GM18520 (cell line): ENCODE measurements around the gene GUCA2B.

Experiments used
- ATAC-seq: cut with Tn5 transposase; IDR thresholded peaks from one replicate; pipeline ENCODE4 v1.9.1; 2021; ENCODE audit not compliant: unreplicated experiment

Gene GUCA2B

DNA sequence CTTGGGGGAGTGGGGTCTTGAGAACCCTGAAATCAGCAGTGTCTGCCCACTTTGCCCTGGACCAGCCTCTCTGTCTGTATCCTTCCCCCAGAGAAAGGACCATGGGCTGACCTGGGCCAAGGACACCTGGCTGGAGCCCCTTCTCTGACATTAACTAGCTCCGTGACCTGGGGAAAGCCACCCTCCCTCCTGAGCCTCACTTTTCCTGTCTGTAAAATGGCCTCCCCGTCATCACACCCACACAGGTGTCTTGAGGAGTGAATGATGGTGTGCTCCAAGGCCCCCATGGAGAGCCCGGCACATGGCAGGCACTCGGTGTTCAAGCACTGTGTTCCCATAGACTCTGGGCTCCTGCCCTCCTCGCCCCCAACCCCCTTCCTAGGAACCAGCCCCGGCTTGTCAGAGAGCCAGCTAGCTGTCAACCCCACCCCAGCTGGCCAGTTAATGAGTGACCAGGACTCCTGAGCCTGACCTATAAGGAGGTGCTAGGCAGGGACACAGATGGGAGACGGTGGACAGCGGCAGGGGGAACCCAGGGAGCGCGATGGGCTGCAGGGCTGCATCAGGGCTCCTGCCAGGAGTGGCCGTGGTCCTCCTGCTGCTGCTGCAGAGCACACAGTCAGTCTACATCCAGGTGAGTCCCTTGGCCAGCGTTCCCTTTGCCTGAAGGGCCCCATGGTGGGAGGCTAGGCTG is at the start of gene GUCA2B:
Gene GUCA2B (plus strand): TSS at position 504 of the 694 bp plus-strand sequence. CDS start 41 bp downstream, at position 545.
- ATAC-seq, result no peak

DNA sequence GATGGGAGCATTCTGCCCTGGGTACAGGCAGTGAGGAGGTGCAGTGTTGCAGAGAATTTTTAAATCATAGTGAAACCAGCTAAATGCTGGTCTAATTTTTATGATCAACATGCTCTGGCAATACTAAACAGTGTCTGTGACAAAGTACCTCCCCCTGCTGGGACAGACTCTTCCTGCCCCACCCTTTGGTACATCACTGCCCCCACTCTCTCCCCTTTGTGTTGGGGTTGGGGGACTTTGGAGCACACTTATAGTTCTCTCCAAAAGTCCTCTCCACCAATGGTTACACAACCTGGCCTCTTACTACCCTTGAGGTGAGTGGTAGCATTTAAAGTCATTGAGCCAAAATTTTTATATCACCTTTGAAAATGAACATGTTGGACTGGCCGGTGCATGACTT is 48.2 kb upstream of the GUCA2B start:
- ATAC-seq, result no peak

DNA sequence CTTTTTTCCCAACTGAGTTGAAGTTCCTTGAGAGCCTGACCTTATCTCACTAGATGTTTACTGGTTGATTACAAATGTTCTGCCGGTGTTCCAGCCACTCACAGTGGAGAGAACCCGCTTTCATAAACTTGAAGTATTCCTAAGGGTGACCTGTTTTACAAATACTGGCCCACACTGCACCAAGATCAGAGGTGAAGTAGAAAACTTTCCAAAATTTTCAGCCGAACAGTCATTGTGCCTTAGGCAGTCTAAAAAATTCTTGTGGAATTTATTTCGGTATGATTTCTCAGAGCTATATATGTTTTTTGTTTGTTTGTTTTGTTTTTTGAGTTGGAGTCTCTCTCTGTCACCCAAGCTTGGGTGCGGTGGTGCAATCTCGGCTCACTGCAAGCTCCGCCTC is 44.9 kb upstream of the GUCA2B start:
- ATAC-seq, result no peak

DNA sequence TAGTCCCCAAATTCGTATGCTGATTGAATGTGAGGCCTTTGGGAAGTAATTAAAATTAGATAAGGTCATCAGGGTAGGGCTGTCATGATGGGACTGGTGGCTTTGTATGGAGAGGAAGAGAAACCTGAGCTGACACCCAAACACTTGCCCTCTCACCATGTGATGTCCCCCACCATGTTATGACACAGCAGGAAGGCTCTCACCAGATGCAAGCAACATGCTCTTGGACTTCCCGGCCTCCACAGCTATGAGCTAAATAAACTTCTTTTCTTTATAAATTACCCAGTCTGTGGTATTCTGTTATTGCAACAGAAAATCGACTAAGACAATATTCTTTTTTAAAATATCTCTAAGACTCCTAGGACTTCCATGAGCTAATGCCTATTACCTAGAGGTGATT is 43.6 kb upstream of the GUCA2B start:
- no peak for ATAC-seq

DNA sequence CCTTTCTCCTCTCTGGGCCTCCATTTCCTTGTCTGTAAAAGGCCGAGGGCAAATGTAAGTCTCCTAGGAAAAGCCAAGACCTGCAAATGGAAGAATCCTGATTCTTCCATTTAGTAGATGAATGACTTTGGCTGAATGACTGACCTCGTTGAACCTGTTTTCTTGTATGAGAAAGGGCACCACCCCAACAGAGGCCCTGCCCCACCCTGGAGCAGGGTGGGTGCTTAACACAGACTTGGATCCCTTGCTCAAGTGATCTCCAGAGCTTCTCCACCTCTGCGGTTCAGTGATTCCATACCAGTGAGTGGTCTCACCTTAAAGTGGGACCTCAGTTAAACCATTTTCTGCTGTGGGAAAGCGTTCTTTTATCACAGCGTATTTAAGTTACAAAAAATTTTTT is 39.0 kb upstream of the GUCA2B start:
- ATAC-seq, result no peak

DNA sequence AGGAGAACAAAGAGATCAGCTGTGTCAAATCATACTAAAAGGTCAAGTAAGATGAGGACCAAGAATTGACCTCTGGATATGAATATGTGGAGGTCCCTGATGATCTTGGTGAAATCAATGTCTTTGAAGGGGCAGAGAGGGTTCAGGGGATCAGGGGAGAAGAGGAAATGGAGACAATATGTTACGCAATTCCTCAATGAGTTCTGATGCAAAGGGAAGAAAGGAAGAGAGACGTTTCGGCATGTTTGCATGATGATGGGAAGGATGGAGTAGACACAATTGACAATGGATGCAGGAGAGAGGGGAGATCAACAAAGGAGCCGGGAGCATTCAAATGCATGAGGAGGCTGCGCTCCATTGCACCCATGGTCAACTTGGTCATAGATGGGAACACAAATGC is 36.0 kb upstream of the GUCA2B start:
- ATAC-seq, result no peak

DNA sequence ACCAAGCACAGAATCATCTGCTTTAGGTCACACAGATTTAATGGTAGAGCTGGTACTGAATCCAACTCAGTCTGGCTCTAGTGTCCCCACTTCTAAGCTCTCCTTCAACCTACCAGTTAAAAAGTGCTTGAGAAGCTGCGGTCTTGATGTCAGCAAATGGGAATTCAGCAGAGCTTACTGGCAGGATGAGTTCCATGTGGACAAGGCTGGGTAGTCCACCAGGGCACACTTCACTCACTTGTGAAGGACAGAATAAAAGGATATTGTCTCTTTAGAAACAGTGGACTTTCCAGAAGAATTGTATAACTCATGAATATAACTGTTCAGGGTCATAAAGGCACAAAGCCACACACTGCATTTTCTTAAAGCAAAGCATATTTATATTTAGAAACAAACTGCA is 35.1 kb upstream of the GUCA2B start:
- ATAC-seq, result no peak

DNA sequence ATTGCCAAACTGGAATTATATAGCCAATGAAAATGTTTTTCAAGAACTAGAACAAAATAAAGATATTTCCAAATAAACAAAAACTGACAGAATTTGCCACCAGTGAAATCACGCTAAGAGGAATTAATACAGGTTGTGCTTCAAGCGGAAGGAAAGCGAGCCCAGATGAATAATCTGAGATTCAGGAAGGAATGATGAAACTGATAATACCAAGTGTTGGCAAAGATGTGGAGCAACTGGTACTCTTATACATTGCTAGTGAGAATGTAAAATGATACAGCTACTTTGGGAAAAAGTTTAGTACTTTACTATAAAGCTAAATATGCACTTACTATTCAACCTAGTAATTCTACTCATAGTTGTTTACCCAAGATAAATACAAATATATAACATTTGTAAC is 30.8 kb upstream of the GUCA2B start:
- ATAC-seq, result no peak

DNA sequence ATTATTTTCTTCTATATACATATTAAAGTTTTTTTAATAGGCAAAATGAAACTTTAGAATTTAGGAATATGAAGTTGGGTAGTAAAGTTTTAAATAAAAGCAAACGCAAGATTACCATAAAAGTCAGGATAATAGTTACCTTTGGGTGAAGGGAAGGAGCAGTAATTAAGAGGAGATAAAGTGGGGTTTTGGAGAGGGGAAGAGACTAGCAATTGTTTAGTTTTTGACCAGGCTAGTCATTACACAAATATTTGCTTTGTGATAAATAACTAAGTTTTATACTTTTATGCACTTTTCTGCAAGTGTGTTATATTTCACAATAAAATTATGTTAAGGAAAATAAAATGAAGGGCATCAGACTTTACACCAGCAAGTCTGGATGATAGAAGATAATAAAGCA is 27.7 kb upstream of the GUCA2B start:
- no peak for ATAC-seq

DNA sequence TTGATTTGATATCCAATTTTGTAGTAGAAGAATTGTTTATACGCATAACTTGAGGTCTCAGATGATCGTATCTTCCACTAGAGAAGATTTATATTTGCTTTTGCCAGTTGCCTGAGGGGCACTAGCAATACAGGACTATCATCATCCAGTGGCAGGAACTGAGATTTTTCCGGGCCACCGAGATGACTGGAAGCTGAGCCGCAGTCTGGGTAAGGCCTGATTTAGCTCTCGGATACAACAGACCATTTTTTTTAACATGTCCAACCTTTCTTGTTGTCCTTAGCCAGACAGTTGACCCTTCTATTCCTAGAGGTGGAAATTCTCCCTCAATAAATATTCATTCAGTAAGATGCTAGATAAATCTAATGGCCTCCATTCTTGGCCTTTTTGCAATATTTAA is 25.4 kb upstream of the GUCA2B start:
- ATAC-seq, result no peak

DNA sequence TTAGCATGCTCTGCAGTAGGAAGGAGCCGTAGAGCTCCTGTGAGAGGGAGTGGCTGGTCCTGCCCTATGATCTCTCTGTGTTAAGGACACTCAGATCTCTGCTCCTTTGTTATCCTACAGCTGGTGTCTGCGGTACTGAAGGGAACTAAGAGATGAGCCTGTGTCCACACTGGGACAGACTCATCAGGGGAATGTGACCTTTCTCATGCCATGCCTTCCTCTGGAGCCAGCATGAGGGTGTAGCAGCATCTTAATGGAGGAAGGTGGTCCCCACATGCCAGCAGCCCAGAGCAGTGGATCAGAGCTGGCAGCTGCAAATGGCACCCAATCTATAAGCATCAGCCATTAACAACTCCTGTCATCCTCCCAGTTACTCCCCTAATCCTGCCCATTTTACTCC is 24.7 kb upstream of the GUCA2B start:
- no peak for ATAC-seq

DNA sequence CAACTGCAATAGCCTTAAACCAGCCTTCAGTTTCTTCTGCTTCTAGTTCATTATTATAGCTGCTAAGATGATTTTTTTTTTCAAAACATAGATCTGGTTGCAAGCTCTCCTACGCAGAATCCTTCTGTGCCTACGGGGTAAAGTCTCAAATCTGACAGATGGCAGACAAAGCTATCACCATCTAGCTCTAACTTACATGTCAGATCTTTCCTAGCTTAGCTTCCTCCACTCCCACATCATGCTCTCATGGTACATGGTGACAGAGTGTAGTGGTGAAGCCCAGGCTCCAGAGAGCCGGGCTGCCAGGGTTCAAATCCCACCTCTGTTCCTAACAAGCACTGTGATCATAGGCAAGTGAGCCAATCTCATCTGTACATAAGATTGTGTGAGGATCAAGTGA is 24.2 kb upstream of the GUCA2B start:
- no peak for ATAC-seq

DNA sequence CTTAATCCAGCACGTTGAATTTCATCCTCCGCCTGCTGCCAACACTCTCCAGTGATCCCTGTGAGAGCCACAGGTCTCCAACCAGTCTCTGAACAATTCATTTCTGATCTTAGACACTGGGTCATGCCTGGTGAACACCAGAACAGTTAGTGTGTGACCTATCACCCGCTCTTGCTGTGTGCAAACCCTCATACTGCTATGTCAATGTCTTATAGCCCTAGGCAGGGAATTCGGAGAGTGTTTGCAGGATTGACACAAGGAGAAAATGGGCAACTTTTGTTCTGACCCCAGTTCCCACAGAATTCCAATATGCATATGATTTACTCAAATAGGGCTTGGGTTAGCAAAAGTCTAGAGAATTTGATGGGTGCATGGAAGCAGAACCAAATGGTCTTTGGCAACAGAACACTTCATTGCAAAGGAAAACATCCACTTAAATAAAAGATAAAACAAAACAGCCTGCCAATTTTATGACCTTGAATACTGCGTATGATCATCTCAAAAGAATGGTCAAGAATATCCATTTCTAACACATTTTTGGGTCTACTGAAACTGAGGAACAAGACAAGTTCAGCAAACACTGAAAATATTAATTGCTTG is 23.0 kb upstream of the GUCA2B start:
- ATAC-seq, result no peak

DNA sequence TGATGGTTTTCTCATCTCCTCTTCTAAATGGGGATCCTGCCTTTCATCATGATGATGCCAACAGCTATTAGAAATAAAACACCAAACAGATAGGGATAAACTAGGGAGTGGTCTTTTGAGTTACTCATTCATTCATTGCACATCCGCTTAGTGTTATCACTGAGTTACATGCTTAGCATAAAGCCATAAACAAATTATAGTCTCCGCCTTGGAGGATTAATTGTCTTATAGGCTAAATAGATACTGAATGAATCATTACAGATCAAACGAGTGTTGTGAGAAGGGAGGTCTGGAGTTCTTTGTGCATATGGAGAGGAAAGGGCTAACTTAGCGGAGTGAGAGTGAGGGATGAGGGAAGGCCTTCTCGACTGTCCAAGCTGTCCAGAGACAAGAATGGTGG is 19.8 kb upstream of the GUCA2B start:
- no peak for ATAC-seq

DNA sequence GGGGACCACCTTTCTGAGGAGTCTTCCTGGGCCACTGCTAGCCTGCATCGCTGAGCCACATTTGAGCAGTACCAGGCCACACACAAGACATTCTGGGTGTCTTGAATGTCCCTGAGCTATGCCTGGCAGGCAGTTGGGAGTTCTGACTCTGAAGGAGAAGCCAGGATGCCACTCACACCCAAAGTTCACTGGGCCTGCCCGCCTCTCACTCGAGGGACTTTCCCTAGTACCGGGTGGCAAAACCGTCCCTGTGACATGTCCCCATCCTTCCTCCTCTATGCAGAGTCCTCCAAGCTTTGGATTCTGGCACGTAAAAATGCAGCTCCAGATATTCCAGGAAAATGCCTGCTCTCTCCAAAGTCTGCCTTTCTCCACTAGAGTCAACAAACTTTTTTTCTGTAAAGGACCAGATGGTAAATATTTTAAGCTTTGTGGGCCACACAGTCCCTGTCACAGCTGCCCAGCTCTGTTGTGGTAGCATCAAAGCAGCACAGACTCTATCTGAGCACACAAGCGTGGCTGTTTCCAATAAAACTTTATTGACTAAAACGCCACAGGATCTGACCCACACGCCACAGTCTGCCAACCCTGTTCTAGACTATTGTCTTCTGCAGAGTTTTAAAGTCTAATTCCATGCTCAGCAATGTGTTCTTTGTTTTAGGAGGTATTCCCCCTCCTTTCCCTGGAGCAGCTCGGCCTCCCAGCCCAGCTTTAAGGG is 19.2 kb upstream of the GUCA2B start:
- ATAC-seq, result no peak

DNA sequence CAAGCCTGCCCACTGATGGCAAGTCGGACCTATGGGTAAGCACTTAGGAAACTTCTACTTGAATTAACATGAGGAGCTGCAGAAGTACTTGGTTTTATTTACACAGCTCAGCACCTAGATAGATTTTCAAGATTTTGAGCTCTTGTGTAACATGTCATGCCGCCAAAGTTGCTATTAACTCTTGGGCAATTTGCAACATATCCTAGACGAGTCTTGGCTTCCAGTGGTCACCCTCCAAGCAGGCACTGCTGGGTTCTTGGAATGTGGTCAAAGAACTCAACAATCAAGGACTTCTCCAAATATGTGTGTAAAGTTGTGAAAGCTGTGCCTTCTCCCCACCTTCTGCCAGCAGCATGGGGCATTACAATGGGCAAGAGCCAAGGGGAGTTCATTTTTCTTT is 17.8 kb upstream of the GUCA2B start:
- no peak for ATAC-seq

DNA sequence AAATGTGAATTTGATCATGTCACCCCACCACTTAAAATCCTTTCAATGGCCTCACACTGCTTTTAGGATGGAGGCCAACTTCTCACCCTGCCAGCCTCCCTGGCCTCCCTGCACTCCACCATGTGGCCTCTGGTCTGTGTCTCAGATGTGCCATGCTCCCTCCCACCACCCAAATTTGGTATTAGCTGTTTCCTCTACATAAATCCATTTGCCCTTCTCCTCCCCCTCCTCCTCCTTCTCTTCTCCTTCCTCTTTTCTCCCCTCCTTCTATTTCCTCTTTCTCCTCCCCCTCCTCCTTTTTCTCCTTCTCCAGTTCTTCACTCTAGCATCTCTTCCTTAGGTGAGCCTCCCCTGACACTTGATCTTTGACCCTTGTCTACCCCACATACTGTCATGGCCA is 16.7 kb upstream of the GUCA2B start:
- ATAC-seq, result no peak

DNA sequence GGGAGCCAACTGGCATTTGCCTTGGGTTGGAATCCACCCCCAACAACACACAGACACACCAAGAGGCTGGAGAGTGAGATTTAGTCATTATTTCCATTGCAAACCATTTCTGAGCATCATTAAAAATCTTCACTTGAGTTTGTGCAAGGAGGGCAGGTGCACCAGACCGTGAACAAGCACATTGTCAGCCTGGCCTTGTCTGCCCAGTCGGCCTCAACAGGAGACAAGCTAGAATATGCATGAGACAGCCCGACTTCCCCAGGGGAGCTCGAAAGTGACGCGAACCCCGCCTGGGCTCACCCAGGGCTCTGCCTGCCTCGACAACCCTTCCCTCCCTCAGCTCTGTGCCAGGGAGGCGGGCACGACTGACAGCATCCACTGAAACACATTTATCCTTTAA is 15.4 kb upstream of the GUCA2B start:
- ATAC-seq, result no peak

DNA sequence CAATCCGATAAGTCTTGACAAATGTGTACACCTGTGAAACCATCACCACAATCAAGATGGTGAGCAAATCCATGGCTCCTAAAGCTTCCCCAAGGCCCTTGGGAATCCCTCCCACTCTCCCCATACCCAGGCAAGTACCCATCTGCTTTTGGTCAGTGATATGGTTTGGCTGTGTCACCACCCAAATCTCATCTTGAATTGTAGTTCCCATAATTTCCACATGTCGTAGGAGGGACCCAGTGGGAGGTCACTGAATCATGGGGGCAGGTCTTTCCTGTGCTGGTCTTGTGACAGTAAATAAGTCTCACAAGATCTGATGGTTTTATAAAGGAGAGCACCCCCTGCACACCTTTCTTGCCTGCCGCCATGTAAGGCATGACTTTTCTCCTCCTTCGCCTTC is 14.6 kb upstream of the GUCA2B start:
- ATAC-seq, result no peak

DNA sequence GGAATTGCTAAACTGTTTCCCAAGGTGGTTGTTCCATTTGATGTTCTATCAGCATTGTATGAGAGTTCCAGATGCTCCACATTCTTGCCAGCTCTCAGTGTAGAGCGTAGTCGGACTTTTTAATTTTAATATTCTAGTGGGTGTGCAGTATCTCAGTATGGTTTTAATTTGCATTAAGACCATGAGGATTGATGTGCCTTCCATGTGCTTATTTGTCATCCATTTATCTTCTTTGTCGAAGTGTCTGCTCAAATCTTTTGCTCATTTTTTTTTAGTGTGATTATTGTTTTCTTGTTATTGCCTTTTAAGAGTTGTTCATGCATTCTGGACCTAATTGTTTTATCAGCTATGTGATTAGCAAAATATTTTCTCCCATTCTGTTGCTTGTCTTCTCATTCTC is 13.8 kb upstream of the GUCA2B start:
- ATAC-seq, result no peak

DNA sequence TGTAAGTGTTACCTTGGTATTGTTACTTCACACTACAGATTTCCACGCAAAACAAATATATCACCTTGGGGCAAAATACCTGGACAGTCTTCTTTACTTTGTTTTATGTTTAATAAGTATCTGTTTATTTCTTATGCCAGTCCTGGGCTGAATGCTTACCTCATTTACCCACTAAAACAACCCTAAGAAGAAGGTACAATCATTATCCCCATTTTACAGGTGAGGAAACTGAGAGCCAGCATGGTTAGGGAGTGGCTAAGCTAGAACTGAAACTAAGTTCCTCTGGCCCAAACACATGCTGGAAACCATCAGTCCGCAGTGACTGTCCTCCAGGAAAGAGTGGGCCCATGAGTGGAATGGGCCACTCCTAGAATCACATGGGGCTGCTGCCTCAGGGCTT is 13.0 kb upstream of the GUCA2B start:
- no peak for ATAC-seq

DNA sequence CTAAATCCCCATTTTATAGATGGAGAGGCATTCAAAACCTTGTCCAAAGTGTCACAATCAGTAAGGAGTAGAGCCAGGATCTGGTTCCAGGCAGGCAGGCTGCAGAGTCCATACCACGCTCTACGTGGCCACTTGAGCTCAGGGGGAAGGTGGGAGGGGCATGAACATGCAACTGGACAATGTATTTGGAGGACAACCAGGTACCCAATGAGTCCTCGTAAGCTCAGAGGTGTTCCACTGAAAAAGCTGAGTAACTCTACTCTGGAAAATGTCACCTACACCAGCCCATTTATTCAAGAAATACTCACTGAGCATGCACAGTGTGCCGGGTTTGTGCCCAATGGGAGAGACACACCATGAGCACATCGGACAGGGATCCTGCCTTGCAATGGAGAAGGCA is 11.2 kb upstream of the GUCA2B start:
- ATAC-seq, result no peak
